ENCODE measurements around the gene RABGEF1.
"Not testable (repeated sequence)": the region's sequence is repeated elsewhere in the genome, so short reads cannot be mapped to it uniquely, and the experiment has no call there.

DNA sequence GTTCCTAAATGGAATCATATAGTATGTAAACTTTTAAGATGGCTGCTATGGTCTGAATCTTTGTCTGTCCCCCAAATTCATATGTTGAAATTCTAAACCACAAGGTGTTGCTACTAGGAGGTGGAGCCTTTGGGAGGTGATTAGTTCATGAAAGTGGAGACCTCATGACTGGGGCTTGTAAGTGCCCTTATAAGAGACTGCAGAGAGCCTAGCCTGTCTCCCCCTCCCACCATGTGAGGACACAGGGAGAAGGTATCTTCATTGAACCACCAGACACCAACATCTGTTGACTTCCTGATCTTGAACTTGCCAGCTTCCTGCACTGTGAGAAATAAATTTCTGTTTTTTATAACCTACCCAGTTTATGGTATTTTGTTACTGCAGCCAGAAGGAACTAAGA, 27.0 kb downstream of the RABGEF1 start:
- not testable (repeated sequence) for TF ChIP-seq CTCF (conservative IDR thresholded peaks at IDR 0.05; ENCODE audit: low read depth in 2 of 2); EZH2 (IDR thresholded peaks at IDR 0.05; ENCODE audit: low read depth, unreplicated experiment); CREB1 (CRISPR knock-in tag; IDR thresholded peaks at IDR 0.05; ENCODE audit: low read depth); ETS1 (IDR thresholded peaks at IDR 0.05); POLR2AphosphoS5 (IDR thresholded peaks at IDR 0.05; ENCODE audit: low read depth); JUNB (IDR thresholded peaks at IDR 0.05; ENCODE audit: unreplicated experiment); EZH2phosphoT487 (IDR thresholded peaks at IDR 0.05; ENCODE audit: unreplicated experiment); NANOG (IDR thresholded peaks at IDR 0.05; ENCODE audit: borderline replicate concordance); ZNF114 (CRISPR knock-in tag; IDR thresholded peaks at IDR 0.05); ZNF331 (CRISPR knock-in tag; IDR thresholded peaks at IDR 0.05; ENCODE audit: low read depth); STAT1 (IDR thresholded peaks at IDR 0.05; ENCODE audit: unreplicated experiment)
- TF ChIP-seq, protein P1, sequence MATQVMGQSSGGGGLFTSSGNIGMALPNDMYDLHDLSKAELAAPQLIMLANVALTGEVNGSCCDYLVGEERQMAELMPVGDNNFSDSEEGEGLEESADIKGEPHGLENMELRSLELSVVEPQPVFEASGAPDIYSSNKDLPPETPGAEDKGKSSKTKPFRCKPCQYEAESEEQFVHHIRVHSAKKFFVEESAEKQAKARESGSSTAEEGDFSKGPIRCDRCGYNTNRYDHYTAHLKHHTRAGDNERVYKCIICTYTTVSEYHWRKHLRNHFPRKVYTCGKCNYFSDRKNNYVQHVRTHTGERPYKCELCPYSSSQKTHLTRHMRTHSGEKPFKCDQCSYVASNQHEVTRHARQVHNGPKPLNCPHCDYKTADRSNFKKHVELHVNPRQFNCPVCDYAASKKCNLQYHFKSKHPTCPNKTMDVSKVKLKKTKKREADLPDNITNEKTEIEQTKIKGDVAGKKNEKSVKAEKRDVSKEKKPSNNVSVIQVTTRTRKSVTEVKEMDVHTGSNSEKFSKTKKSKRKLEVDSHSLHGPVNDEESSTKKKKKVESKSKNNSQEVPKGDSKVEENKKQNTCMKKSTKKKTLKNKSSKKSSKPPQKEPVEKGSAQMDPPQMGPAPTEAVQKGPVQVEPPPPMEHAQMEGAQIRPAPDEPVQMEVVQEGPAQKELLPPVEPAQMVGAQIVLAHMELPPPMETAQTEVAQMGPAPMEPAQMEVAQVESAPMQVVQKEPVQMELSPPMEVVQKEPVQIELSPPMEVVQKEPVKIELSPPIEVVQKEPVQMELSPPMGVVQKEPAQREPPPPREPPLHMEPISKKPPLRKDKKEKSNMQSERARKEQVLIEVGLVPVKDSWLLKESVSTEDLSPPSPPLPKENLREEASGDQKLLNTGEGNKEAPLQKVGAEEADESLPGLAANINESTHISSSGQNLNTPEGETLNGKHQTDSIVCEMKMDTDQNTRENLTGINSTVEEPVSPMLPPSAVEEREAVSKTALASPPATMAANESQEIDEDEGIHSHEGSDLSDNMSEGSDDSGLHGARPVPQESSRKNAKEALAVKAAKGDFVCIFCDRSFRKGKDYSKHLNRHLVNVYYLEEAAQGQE (IDR thresholded peaks at IDR 0.05; ENCODE audit: unreplicated experiment): not testable (repeated sequence)
